Measurements from ENCODE around the gene TACC3.

DNA sequence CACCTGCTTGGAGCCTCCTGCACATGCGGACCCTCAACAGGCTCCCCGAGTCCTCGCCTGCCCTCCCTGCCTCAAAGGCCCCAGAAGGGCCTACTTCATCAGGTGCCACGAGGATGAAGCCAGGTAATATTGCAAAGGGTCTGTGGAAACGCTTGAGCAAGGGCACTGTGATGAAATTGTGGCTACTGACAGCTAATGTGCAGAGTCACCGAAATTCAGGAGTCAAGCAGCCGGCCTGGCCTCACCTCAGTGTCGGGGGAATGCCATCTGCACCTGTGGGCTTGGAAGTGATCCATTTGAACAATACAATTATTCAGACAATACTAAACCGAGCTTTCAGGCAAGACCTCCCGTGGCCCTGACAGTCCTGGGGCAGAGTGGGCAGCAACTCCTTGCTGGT, 68.7 kb downstream of the TACC3 start:
- TF ChIP-seq CTCF (IDR thresholded peaks at IDR 0.05) (no peak), POLR2A (IDR thresholded peaks at IDR 0.05) (no peak)
